ENCODE data around the gene SENP1.
"Not testable (repeated sequence)": the region's sequence is repeated elsewhere in the genome, so short reads cannot be mapped to it uniquely, and the experiment has no call there.

Gene SENP1

GRCh38 chr12:48105867-48106680 is at the start of gene SENP1:
Gene SENP1, minus strand, starts transcription at chr12:48106079. Its CDS starts 4,607 bp downstream, at chr12:48101472.
- peak; percentile 68 for DNase-seq (ENCODE audit: low read depth)

- no peak for DNase-seq (ENCODE audit: low read depth)
These were observed 45.4 kb upstream of the SENP1 start for GRCh38 chr12:48151103-48151771.

GRCh38 chr12:48145981-48146380 is 40.1 kb upstream of the SENP1 start:
- no peak for DNase-seq (ENCODE audit: low read depth)

GRCh38 chr12:48143898-48144297 is 38.0 kb upstream of the SENP1 start:
- DNase-seq (ENCODE audit: low read depth): no peak

GRCh38 chr12:48142818-48143674 is 37.2 kb upstream of the SENP1 start:
- no peak for DNase-seq (ENCODE audit: low read depth)

- no peak for DNase-seq (ENCODE audit: low read depth)
These were observed 29.1 kb upstream of the SENP1 start for GRCh38 chr12:48135027-48135426.

GRCh38 chr12:48132826-48133225 is 26.9 kb upstream of the SENP1 start:
- no peak for DNase-seq (ENCODE audit: low read depth)

- no peak for DNase-seq (ENCODE audit: low read depth)
These were observed 25.6 kb upstream of the SENP1 start for GRCh38 chr12:48131517-48131916.

GRCh38 chr12:48129376-48129775 is 23.5 kb upstream of the SENP1 start:
- DNase-seq (ENCODE audit: low read depth): no peak

- no peak for DNase-seq (ENCODE audit: low read depth)
These were observed 22.9 kb upstream of the SENP1 start for GRCh38 chr12:48128800-48129199.

GRCh38 chr12:48126953-48127630 is 21.2 kb upstream of the SENP1 start:
- no peak for DNase-seq (ENCODE audit: low read depth)

- no peak for DNase-seq (ENCODE audit: low read depth)
These were observed 20.1 kb upstream of the SENP1 start for GRCh38 chr12:48125985-48126384.

GRCh38 chr12:48125542-48125941 is 19.7 kb upstream of the SENP1 start:
- DNase-seq (ENCODE audit: low read depth): not testable (repeated sequence)

- no peak for DNase-seq (ENCODE audit: low read depth)
These were observed 17.3 kb upstream of the SENP1 start for GRCh38 chr12:48123169-48123568.

GRCh38 chr12:48122065-48122834 is 16.4 kb upstream of the SENP1 start:
- no peak for DNase-seq (ENCODE audit: low read depth)

GRCh38 chr12:48121522-48121921 is 15.6 kb upstream of the SENP1 start:
- DNase-seq (ENCODE audit: low read depth): no peak

- no peak for DNase-seq (ENCODE audit: low read depth)
These were observed 13.9 kb upstream of the SENP1 start for GRCh38 chr12:48119834-48120195.

GRCh38 chr12:48119078-48119833 is 13.4 kb upstream of the SENP1 start, which contains the start of gene PFKM:
Gene PFKM, plus strand, starts transcription at chr12:48119364. Its CDS starts 3,411 bp downstream, at chr12:48122775.
- DNase-seq (ENCODE audit: low read depth): peak; percentile 92

GRCh38 chr12:48118284-48118871 is 12.5 kb upstream of the SENP1 start:
- DNase-seq (ENCODE audit: low read depth): no peak

- no peak for DNase-seq (ENCODE audit: low read depth)
These were observed 10.1 kb upstream of the SENP1 start for GRCh38 chr12:48115957-48116356.

All from fibroblast of the conjunctiva (primary cell).